Uterus (tissue), 2 donors: ENCODE measurements around the gene USP30.

Experiments
- CTCF ChIP-seq, 4 experiments: fragments of 200-600 bp in 2 of 4; fragments of 450-650 bp in 2 of 4; sonication (generic) in 2 of 4; IDR thresholded peaks; one replicate each; pipeline ENCODE4 v1.5.1; 2016 to 2019; ENCODE audit warnings: antibody characterized with exemption in 4 of 4, mild to moderate bottlenecking in 2 of 4, moderate library complexity in 1 of 4
- POLR2A ChIP-seq, 2 donors: fragments of 450-650 bp; IDR thresholded peaks; one replicate each; pipeline ENCODE4 v1.6.1; 2016; ENCODE audit warnings: antibody characterized with exemption in 2 of 2, mild to moderate bottlenecking in 1 of 2, moderate library complexity in 1 of 2

- TF ChIP-seq CTCF (IDR thresholded peaks at IDR 0.05) = no peak
- TF ChIP-seq POLR2A (IDR thresholded peaks at IDR 0.05) = no peak
Observed at GRCh38 chr12:109056891-109057290, 4.5 kb downstream of the USP30 start.
